Epidermal melanocyte (primary cell): ENCODE data around the gene ADGRG2.
"Not testable (repeated sequence)": the region's sequence is repeated elsewhere in the genome, so short reads cannot be mapped to it uniquely, and the experiment has no call there.

ENCODE experiments used
- DNase-seq: peaks from one replicate; pipeline ENCODE4 v3.0.0; 2011; ENCODE audit warnings: low spot score; ENCODE audit not compliant: insufficient read length

Gene ADGRG2

DNA sequence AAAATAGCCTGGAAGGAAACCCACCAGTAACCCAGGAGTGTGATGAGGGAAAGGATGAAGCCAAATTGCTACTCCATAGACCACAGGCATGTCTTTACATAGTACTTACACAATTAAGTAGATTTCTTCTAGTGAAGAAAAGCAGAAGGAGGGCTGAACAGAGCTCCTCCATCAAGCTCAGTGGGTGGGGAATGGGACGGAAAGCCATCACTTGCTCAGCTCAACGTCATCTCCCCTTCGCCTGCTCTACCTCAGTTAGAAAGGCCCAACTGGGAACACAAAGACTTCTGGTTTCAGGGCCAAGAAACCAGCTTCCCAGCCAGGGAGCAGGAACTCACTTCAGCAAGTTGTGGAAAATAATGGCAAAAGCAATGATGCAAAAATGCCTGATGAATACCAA lies 36.6 kb downstream of the ADGRG2 start:
- DNase-seq = no peak

DNA sequence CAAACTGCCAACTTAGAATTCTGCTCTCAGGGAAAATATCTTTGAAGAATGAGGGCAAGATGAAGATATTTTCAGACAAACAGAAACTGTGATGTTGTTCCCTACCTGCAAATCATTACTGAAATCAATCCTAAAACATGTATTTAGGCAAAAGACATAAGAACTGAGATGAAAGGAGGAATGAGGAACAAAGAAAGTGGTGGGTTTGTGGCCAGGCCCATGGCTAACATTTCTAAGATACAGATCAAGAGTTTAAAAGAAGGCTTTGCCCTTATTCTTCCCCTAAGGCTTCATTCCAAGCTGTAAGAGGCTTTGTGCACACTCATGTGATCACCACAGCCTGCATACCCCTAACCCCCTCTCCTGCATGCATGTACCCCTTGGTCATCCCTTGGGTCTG lies 46.5 kb downstream of the ADGRG2 start:
- no peak for DNase-seq

DNA sequence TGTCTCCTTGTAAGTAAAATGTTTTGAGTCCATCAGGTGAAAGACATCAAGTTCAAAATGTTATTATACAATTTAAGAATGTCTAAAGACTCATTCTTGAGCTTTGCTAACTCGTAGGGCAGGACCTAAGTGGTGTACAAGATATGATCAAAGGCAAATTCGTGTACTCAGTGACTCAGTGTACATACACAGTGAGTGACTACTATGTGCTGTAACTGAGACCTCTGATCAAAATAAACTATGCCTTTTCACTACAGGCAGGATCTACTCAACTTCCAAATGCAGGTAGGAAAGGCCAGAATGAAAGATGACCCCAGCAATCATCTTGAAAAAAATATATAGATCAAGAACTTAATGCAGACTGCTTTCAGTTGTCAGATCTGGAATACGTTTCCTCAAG lies 49.9 kb downstream of the ADGRG2 start:
- no peak for DNase-seq

DNA sequence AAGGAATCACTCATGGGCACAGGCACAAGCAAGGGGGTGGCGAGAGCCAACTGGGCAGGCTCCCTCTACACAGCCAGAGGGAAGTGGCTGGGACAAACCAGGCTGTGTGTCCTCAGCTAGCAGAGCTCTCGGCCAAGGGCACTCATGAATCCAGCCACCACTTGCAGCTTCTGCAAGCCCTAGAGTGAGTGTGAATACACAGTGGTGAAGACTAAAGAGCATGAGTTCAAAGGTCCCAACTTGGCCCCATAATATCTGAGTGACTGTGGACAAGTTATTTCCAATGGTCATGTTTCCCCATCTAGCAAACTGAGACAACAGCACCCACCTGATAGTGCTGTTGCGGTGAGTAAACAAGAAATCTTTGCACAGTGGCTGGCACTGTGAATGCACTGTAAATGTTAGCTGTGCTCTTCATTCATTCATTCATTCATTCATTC lies 51.7 kb downstream of the ADGRG2 start:
- DNase-seq = no peak

DNA sequence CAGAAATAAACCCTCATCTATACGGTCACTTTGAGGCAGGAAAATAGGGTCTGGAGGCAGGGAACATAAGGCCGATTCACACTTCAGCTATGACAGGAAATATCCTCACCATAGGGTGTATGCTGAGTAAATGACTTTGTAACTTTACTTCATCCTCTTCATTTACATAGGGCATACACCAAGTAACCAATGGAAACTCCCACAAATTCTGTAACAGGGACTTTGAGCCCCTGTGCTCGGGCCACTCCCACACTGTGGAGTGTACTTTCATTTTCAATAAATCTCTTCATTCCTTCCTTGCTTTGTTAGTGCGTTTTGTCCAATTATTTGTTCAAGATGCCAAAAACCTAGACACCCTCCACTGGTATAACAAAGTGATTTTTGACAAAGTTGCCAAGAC lies 55.3 kb downstream of the ADGRG2 start:
- not testable (repeated sequence) for DNase-seq

DNA sequence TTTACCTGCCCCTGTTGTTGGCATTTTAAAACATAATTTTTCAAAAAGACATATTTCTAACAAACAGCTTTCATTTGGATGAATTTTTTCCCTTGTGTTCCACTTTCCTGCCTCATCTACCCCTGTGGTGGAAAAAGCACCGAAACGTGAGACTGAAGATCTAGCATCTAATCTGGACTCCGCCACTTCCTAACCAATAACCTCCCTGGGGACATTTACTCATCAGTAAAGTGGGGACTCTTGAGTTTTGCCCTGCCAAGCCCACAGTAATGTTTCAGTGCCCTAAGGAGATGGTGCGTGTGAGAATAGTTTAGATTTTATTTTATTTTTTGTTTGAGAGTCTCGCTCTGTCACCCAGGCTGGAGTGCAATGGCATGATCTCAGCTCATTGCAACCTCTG lies 56.7 kb downstream of the ADGRG2 start:
- DNase-seq = no peak

DNA sequence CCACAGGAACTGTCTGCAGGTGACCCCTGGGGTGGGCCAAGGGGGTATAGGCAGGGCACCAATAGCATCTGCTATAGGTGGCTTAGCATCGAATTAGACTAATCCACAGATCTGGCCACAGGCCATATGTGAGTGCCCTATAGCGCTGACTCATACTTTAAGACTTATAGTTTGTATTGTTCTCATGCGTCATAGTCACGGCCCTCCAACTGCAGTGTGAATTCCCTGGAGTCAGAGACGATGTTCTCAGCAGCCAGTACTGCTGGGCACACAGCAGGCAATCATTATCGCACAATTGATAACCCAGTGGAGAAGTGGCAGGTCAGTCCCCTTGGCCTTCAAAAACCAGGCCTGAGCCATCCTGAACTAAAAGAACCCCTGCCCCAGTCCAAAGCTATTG lies 58.1 kb downstream of the ADGRG2 start:
- no peak for DNase-seq

DNA sequence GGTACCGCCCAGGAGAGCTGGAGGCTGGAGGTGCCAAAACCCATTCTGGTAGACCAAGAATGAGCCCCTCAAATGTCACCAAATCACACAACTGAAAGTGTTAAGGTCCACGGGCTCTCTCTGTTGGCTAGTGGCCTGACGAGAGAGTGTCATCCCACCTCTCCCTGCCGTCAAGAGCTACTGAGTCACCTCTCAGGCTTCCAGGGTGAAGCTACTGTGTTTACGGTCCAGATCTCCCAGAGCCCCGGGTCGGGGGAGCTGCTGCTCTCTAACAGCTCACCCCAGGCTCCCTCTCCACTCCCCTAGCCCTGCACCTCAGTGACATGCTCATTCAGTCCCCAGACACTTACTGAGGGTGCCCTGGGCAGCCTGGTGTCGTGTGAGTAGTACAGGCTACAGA lies 59.2 kb downstream of the ADGRG2 start:
- DNase-seq = no peak

DNA sequence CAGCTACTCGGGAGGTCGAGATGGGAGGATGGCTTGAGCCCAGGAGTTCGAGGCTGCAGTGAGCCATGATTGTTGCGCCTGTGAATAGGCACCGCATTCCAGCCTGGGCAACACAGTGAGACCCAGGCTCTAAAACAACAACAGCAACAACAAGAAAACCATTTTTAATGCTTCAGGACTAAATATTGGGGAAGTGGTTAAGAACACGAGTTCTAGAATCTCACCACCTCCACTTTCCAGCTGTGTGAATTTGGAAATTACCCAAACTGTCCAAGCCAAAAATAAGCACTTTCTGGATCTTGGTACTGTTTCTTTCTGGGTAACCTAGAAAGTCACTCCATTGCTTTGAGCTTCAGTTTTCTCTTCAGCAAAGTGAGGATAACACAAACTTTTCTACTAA lies 63.2 kb downstream of the ADGRG2 start:
- DNase-seq = no peak

DNA sequence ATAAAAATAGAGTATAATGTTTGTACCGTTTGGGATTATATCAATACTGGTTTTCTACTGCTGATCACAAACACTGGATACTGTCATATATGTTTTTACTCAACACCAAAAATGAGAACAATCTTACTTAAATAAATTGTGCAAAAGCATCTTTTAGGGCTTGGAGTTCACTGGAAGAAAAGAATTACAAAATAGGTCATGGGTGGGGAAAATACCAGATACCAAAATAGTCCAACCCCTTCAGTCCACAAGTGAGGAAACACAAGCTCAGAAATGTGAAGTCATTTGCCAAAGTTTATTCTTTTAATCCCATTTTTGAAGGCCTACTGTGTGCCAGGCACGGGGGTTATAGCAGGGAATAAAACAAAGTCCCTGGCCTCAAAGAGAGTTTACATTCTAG lies 64.4 kb downstream of the ADGRG2 start:
- no peak for DNase-seq

DNA sequence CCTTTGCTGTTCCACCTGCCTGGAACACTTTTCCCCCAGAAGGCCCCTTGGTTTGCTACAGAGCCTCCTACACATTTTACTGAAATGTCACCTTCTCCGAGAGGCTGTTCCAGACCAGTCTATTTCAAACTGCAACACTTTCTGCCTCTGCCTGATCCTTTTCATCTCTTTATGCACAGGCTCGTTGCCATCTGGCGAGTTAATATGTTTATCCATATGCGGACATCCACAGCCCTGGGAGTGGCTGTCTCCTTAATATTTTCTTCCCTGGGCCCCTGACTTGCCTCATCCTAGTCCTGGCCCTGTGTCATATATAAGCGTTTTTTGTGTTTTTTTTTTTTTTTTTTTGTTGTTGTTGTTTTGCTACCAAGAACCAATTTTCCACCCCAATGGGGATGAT lies 73.2 kb downstream of the ADGRG2 start:
- DNase-seq = no peak

DNA sequence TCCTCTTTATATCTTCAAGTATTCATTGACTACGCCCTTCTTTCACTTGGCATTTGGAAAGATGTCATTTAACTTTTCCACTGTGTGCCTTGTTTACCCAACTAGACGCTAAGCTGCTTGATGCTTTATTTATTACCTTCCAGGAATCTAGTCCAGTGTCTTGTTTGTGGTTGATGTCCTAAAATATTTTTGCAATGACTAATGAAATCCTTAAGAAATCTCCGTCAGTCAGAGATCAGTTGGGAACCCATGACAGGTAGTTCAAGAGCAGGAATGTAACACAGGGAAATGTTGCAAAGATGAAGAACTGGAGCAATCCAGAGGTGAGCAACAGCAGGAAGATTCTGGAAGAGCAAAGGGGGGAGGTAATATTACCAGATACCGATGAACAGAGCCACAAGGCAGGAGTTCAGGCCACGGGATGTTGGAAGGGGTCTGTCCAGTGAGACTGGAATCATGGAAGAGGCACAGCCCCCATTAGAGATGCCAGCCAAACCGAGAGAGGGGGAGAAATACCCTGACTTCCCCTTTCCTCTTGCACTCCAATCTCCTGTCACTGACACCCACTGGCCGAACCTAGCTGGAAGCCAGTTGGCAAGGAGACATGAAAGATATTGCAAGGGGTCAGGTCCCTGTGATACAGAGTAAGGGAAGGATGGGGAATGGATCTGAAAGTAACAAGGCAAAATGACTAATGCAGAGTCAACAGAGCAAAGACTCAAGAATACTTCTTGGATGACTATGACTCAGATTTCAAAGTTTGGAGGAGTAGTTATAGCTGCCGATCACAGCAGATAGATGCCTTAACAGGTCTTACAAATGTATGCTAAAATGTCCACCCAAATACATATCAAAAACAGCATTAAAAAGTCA lies 75.7 kb downstream of the ADGRG2 start:
- DNase-seq = no peak

DNA sequence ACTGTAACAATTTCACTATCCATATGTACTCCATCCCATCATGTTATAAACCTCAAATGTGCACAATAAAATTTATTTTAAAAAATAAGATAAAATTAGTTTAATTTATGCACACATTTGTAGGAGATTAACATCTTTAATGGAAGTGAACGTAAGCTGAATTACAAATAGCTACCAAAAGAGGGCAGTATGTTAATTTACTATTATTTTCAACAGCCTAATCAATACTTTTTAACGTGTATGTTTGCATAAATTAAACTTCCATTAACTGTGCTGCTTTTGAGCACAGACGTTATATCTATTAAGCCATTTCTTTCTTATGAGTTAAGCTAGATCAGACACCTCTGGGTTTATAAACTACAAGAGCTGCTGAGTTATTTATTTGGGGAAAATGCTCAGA lies 81.9 kb downstream of the ADGRG2 start:
- no peak for DNase-seq

DNA sequence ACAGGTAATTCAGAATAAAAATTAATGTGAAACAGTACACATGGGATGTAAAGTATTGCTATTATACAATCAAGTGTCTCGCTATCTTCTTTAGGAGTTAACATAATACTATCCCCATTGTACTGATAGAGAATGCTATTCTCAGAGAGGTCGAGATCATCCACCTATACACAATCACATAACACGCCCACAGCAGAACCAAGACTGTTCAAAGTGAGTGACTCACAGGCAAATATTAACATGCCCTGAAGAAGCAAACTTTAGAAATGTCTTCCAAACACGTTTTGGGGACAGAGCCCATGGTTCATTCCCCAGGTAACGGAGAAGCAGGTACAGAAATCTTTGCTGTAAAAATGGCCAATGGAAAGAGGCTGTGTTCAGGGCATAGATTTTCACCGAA lies 88.2 kb downstream of the ADGRG2 start:
- DNase-seq = no peak

DNA sequence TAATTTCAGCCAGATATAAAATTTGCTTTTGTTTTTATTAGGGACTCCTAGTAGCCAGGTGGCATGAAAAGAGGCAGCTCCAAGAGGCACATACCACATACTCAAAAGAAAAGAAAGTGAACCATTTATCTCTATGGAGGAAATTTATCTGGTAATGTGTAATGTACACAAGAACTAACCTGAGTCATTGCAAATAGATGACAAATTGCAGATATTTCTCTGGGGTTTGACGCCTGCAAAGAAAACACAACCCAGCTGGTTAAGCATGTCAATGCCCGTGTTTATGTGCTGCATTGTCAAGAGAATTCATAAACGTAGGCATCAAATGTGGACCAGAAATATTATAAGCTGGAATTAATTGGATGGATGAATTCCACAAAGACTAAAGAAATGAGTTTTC lies 91.5 kb downstream of the ADGRG2 start:
- DNase-seq = no peak

DNA sequence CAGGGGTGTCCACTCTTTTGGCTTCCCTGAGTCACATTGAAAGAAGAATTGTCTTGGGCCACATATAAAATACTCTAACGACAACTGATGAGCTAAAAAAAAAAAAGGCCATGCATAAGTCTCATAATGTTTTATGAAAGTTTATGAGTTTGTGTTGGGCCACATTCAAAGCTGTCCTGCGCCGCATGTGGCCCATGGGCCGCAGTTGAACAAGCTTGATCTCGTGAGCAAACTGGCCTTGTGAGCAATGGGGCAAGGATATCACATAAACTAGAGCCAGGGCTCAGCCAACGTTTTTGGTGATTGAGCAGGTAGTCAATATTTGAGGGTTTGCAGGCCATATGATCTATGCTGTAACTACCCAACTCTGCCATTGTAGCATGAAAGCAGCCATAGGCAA lies 93.7 kb downstream of the ADGRG2 start:
- no peak for DNase-seq

DNA sequence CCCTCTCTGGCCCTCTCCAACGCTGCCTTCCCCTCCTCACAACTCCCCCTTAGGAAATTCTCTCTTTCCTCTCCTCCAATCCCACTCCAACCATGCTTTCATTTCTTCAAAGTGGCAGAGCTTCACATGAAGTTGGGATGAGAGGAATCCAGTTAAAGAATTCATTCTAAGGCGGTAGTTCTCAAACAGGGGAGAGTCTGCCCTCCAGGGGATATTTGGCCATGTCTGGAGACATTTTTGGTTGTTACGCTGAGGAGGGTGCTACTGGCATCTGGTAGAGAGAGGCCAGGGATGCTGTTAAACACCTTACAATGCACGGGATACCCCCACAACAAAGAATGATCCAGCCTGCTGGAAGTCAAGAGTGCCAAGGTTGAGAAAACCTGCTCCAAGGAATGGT lies 97.9 kb downstream of the ADGRG2 start:
- DNase-seq = no peak

DNA sequence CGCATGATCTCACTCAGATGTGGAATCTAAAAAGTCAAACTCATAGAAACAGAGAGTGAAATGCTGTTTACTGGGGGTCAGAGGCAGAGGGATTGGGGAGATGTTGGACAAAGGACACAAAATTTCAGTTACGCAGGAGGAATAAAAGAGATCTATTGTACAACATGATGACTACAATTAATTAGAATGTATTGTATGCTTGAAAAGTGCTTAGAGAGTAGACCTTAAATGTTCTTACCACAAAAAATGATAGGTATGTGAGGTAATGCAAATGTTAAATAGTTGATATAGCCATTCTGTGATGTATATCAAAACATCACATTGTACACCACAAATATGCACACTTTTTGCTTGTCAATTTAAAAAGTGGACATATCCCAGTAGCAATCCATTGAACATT lies 102.3 kb downstream of the ADGRG2 start:
- DNase-seq = no peak

DNA sequence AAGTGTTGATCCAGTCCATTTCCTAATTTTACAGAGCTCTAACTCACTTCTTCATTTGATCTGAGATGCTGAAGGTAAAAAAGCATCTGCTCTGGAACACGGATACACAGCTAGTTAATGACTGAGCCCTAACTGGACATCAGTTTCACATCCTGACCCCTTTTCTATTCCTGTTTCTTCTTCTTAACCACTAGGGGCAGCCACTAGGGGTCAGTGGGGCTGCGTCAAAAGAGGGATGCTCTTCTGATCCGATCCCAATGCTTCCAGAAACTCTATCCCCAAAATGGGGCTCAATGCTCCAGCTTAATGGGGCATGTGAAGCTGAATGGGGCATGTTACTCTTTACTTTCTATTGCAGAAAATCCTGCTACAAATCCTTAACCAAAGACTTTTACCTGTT lies 105.0 kb downstream of the ADGRG2 start:
- DNase-seq = no peak

DNA sequence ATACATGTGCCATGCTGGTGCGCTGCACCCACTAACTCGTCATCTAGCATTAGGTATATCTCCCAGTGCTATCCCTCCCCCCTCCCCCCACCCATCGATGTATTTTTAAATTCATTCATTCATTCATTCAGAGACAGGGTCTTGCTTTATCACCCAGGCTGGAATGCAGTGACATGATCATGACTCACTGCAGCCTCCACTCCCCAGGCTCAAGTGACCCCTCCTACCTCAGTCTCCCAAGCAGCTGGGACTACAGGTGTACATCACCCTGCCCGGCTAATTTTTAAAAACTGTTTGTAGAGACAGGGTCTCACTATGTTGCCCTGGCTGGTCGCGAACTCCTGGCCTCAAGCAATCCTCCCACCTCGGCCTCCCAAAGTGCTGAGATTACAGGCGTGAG lies 105.7 kb downstream of the ADGRG2 start:
- DNase-seq = not testable (repeated sequence)

DNA sequence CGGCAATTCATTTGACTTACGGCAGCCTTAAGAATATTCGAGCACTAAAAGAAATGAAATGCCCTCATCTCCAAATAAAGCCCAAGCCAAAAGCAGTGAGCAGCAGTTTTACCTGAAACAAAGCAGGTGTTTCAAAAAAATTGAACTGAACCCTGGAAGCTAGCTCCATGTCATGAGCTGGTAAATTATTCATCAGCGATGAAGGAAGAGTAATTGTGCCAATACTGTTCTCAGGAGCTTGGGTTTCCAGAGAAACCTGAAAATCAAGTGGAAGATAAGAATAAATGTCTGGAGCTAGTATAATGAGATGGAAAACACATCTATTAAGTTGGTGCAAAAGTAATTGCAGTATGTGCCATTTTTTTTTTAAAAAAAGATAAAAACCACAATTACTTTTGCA lies 114.4 kb downstream of the ADGRG2 start:
- DNase-seq = no peak

DNA sequence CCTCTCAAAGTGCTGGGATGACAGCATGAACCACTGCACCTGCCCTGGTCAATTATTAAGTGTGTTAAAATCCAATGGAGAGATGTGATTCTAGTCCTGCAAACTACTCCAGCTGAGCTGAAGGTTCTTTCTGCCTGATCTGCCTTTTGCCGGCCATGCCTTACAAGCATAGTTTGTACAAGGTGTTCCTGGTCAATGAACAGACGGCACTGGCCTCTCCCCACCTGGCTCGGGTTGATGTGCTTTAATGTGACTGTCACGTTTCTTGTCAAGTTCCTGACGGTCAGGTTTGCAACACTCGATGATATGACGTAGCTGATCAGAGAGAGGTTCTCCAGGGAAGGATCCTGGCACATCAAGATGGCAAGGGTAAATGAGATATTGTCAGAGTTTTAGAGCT lies 115.3 kb downstream of the ADGRG2 start:
- no peak for DNase-seq

DNA sequence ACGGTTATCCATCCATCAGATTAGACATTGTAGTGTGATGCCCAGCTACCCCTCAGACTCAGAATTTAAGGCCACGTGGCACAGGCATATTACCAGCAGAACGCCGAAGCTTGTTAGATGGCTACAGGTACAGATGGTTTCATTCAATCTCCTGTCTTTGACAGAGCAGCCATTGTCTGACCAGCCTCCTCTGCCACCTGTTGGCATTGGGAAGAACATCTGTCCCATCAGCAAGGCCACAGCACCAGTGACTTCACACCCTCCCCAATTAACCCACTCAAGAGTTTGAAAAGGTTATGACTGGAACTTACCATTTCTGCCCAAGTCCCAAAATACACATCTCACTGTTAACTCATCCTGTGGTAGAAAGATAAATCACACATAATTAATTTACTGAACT lies 116.4 kb downstream of the ADGRG2 start:
- DNase-seq = no peak

DNA sequence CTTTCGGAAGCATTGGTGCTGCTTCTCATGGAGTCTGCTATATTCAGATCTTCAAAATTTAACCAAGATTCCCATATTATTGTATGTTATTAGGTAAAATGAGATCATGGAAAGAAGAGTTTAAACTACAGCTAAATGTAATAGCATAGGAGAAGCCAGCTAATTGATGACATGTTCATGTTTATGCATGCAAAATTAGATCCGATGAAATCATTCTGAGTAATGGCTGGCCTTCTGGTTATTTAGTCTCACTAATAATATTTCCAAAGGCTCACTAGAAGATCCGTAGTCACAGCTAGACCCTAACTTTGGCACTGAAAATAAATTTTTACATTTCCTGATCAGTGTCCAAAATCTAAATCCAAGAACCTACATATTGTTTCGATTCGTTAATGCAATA lies 118.5 kb downstream of the ADGRG2 start:
- no peak for DNase-seq
